T-cell (primary cell): ENCODE data around the gene ZNF101. TPM values are rescaled to one million over a fixed set of nuclear protein-coding genes. Genes with fewer than 3 reads are reported as not detected.

Experiments
- ATAC-seq, 4 experiments: fragments of 200-7000 bp in 3 of 4; fragments of 150-1000 bp in 1 of 4; cut with Tn5 transposase; replicated peaks in 1 of 4; 1 replicate in 3 of 4; 2 replicates in 1 of 4; pipeline ENCODE4 v1.10.0; 2021; ENCODE audit warnings: moderate library complexity in 3 of 4, mild to moderate bottlenecking in 2 of 4, moderate number of reproducible peaks in 1 of 4
- CTCF ChIA-PET, 2 donors: fragments of 300-600 bp; sonication (Branson Sonifier 250); formaldehyde crosslinking; loops; one replicate each; lab custom pipeline; 2022; ENCODE audit warnings: antibody characterized with exemption in 2 of 2; lab: Charles Lee
- POLR2A ChIA-PET, 2 donors: fragments of 300-600 bp; sonication (Branson Sonifier 250); formaldehyde crosslinking; loops; one replicate each; lab custom pipeline; 2022; ENCODE audit warnings: antibody characterized with exemption in 2 of 2; lab: Charles Lee
- DNase-seq, 35 experiments: peaks; one replicate each; pipeline versions ENCODE4 v3.0.0 to v3.0.0-alpha.2; 2013 to 2023
- H3K27ac ChIP-seq: one replicate; pipeline ENCODE4 v1.5.1; 2013; ENCODE audit warnings: low read length
- H3K27me3 ChIP-seq, 2 experiments: replicated peaks in 1 of 2; 1 replicate in 1 of 2; 2 replicates in 1 of 2; pipeline versions ENCODE4 v1.6.1 to v1.7.0; 2013; ENCODE audit warnings: low read length in 1 of 2, mixed read lengths in 1 of 2; ENCODE audit not compliant: control insufficient read depth in 2 of 2, insufficient read depth in 2 of 2; ENCODE audit errors: extremely low read depth in 1 of 2
- H3K36me3 ChIP-seq, 2 donors: 1 replicate in 1 of 2; 2 replicates in 1 of 2; pipeline versions ENCODE4 v1.6.1 to v1.7.0; 2013; ENCODE audit warnings: low read length in 1 of 2; ENCODE audit not compliant: control insufficient read depth in 2 of 2, insufficient read depth in 1 of 2; ENCODE audit errors: extremely low read depth in 1 of 2
- H3K4me1 ChIP-seq, 2 experiments: 1 replicate in 1 of 2; 2 replicates in 1 of 2; pipeline versions ENCODE4 v1.6.1 to v1.7.0; 2013; ENCODE audit warnings: low read length in 2 of 2, mixed read lengths in 1 of 2; ENCODE audit not compliant: insufficient read depth in 2 of 2, control insufficient read depth in 1 of 2; ENCODE audit errors: extremely low read depth in 1 of 2
- H3K4me3 ChIP-seq, 2 donors: 1 replicate in 1 of 2; 2 replicates in 1 of 2; pipeline versions ENCODE4 v1.5.1 to v1.7.0; 2013; ENCODE audit warnings: mild to moderate bottlenecking in 2 of 2, low read length in 1 of 2, moderate library complexity in 1 of 2; ENCODE audit not compliant: control insufficient read depth in 1 of 2; ENCODE audit errors: extremely low read depth in 1 of 2
- H3K9me3 ChIP-seq: 2 replicates; pipeline ENCODE4 v1.7.0; 2013
- H3K27ac Mint-ChIP-seq, 2 donors: one replicate each; pipeline ENCODE4 v1.8.0; 2020 to 2021; ENCODE audit warnings: mild to moderate bottlenecking in 2 of 2, mixed read lengths in 2 of 2
- H3K27me3 Mint-ChIP-seq, 2 donors: one replicate each; pipeline ENCODE4 v1.8.0; 2021 to 2022; ENCODE audit warnings: mixed read lengths in 2 of 2
- H3K36me3 Mint-ChIP-seq: one replicate; pipeline ENCODE4 v1.8.0; 2021; ENCODE audit warnings: mixed read lengths
- H3K4me1 Mint-ChIP-seq, 3 donors: one replicate each; pipeline ENCODE4 v1.8.0; 2020 to 2022; ENCODE audit warnings: mixed read lengths in 3 of 3, mild to moderate bottlenecking in 1 of 3
- H3K4me3 Mint-ChIP-seq, 3 donors: one replicate each; pipeline ENCODE4 v1.8.0; 2020 to 2022; ENCODE audit warnings: mild to moderate bottlenecking in 3 of 3, mixed read lengths in 3 of 3, moderate library complexity in 3 of 3
- H3K9me3 Mint-ChIP-seq, 3 donors: one replicate each; pipeline ENCODE4 v1.8.0; 2020 to 2022; ENCODE audit warnings: mixed read lengths in 3 of 3
- WGBS: methylation state at CpG from one replicate; pipeline ENCODE4 v1.1.5; 2013; ENCODE audit warnings: missing lambda C conversion rate; ENCODE audit not compliant: insufficient coverage; 5-methylcytosine and 5-hydroxymethylcytosine counted together
- total RNA-seq, 35 experiments: library from RNA in 6 of 35; stranded (reverse) in 6 of 35; fragments of 120-200 nt in 1 of 35; gene quantifications; one replicate each; pipeline versions ENCODE4 v1.2.1 to v1.2.4 and lab custom pipeline; 2013 to 2026

ZNF101 gene
- 100 to 1,000 TPM in 3 of 5 donors, 10 to 100 TPM in 2; 66.2 to 180 (median 164) TPM for total RNA-seq
- 188 TPM for total RNA-seq (2013)
- total RNA-seq (lab: John Stamatoyannopoulos, UW) = 41.4 to 480 (median 109) reads per million in 29 experiments

GRCh38 chr19:19668230-19669012 is at the start of gene ZNF101:
Gene ZNF101, plus strand, starts transcription at chr19:19668839. Its CDS starts 125 bp downstream, at chr19:19668964.
- no peaks in the 10 kb centered on the region for H3K27me3 Mint-ChIP-seq
- peaks cover 30% of the 10 kb centered on the region for H3K36me3 Mint-ChIP-seq
- POLR2A ChIA-PET = interaction anchor here in 1 of 2 donors (0.6 to 0.7 kb wide), 3 partner anchors 54 to 108 kb away, joined by 3 read pairs; no protein-coding TSS in a partner anchor
- peak within 1 kb of the TSS; percentile 93 to 98 for H3K27ac Mint-ChIP-seq
- peak within 1 kb of the TSS; percentile 77 to 89 (median 83) for H3K4me3 Mint-ChIP-seq
- peak; percentile 71 to 77 (median 74) for ATAC-seq
- H3K9me3 Mint-ChIP-seq = no peaks in the 10 kb centered on the region
- H3K27me3 ChIP-seq = no peaks in the 10 kb centered on the region
- H3K4me1 Mint-ChIP-seq = peaks cover 31 to 51% (median 50%) of the 10 kb centered on the region in 3 donors
- WGBS = under 1% methylated on average over 33 of the region's 36 CpGs
- H3K9me3 ChIP-seq = no peaks in the 10 kb centered on the region
- peaks cover 13 to 21% of the 10 kb centered on the region in 2 donors for H3K36me3 ChIP-seq
- DNase-seq = peak; percentile 88 to 97 (median 95)
- H3K4me1 ChIP-seq = peaks cover 2 to 78% of the 10 kb centered on the region in 2 experiments
- peak within 1 kb of the TSS; percentile 91 to 93 for H3K4me3 ChIP-seq
- CTCF ChIA-PET = interaction anchor here in 1 of 2 donors (0.9 kb wide), 1 partner anchor 198 kb away, joined by 4 read pairs; the partner anchor contains the start of gene ZNF253
- peak within 1 kb of the TSS; percentile 95 for H3K27ac ChIP-seq

- Histone ChIP-seq H3K36me3 (peaks cover 4 to 13% of the 10 kb centered on the region in 2 donors), H3K4me3 (peak overlapping the region in 1 of 2 donors; percentile 25), H3K27me3 (no peaks in the 10 kb centered on the region), H3K27ac (peak overlapping the region; percentile 66), H3K9me3 (no peaks in the 10 kb centered on the region), H3K4me1 (peaks cover 6 to 44% of the 10 kb centered on the region in 2 experiments)
- Mint-ChIP-seq H3K9me3 (no peaks in the 10 kb centered on the region), H3K36me3 (peaks cover 14% of the 10 kb centered on the region), H3K27ac (peak overlapping the region; percentile 62 to 84), H3K4me1 (peaks cover 46 to 50% (median 48%) of the 10 kb centered on the region in 3 donors), H3K4me3 (peak overlapping the region; percentile 74 to 89 (median 85)), H3K27me3 (no peaks in the 10 kb centered on the region)
- ChIA-PET POLR2A (interaction anchor here in 1 of 2 donors (1.4 kb wide), 1 partner anchor 10 kb away, joined by 4 read pairs; no protein-coding TSS in a partner anchor), CTCF (interaction anchor here in 1 of 2 donors (0.7 kb wide), 1 partner anchor 14 kb away, joined by 4 read pairs; no protein-coding TSS in a partner anchor)
- ATAC-seq = no peak
- DNase-seq = no peak
- WGBS = 96% methylated on average over 9 of the region's 21 CpGs
Observed at GRCh38 chr19:19619181-19619848, 49.3 kb upstream of the ZNF101 start.

- peaks cover 4 to 13% of the 10 kb centered on the region in 2 donors for H3K36me3 ChIP-seq
- H3K4me3 Mint-ChIP-seq = no peak overlapping the region
- H3K9me3 ChIP-seq = no peaks in the 10 kb centered on the region
- peaks cover 6 to 39% of the 10 kb centered on the region in 2 experiments for H3K4me1 ChIP-seq
- no peak overlapping the region for H3K27ac ChIP-seq
- ATAC-seq (no peak), DNase-seq (no peak)
- ChIA-PET CTCF (no interaction called here), POLR2A (interaction anchor here (0.6 to 1.4 kb wide), 2 partner anchors 10 to 73 kb away, joined by 4 to 6 read pairs; no protein-coding TSS in a partner anchor)
- no peaks in the 10 kb centered on the region for H3K9me3 Mint-ChIP-seq
- H3K4me3 ChIP-seq = no peak overlapping the region
- WGBS = 98% methylated on average over 5 of the region's 7 CpGs
- H3K27ac Mint-ChIP-seq = peak overlapping the region in 1 of 2 donors; percentile 34
- H3K4me1 Mint-ChIP-seq = peaks cover 41 to 49% (median 48%) of the 10 kb centered on the region in 3 donors
- H3K27me3 ChIP-seq = no peaks in the 10 kb centered on the region
- H3K27me3 Mint-ChIP-seq = no peaks in the 10 kb centered on the region
- peaks cover 17% of the 10 kb centered on the region for H3K36me3 Mint-ChIP-seq
Observed at GRCh38 chr19:19619849-19620210, 48.8 kb upstream of the ZNF101 start.

DNA sequence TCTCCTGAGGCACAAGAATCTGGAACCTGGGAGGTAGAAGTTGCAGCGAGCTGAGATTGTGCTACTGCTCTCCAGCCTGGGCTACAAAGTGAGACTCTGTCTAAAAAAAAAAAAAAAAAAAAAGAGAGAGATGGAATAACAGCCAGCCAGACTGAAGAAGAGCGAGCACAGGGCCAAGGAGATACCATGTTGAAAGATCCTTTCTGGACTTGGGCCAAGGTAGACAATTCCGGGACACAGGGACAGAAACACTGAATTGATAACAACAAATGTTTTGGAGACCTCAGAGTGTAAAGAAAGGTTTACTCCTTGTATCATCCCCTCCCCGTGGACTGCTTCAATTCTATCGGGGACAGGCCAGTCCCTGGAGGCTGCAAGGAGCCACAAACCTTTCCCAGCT is 45.3 kb upstream of the ZNF101 start:
- ATAC-seq = no peak
- CTCF ChIA-PET = interaction anchor here in 1 of 2 donors (0.5 kb wide), 1 partner anchor 92 kb away, joined by 4 read pairs; no protein-coding TSS in a partner anchor
- peak overlapping the region in 1 of 2 donors; percentile 61 for H3K27ac Mint-ChIP-seq

DNA sequence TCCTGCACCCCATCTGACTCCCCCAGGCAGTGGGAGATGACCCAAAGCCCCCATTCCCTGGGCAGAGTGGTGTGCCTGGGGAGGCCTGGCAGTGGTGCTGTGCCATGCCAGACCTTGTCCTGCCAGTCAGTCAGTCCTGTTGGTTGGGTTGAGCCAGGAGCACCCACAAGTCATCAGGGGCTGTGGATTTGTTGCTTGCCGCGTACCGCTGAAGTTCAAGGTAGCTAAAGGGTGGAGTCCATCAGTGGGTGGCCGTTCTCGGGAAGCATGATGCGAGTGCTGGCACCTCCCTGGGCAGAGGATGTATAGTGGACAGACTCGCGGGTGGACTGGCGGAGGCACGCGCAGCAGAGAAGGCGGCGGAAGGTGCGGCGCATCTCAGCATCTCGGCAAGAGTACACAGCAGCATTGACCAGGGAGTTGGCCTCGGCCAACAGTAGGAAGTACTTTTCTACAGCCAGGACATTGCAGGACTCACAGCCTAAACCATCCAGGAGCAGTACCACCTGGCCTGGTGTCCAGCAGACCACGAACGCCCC is 44.5 kb upstream of the ZNF101 start:
- Mint-ChIP-seq H3K4me1 (peaks cover 23 to 41% (median 35%) of the 10 kb centered on the region in 3 donors), H3K9me3 (no peaks in the 10 kb centered on the region), H3K27ac (peak overlapping the region; percentile 27 to 34), H3K36me3 (peaks cover 16% of the 10 kb centered on the region), H3K4me3 (no peak overlapping the region), H3K27me3 (no peaks in the 10 kb centered on the region)
- no peaks in the 10 kb centered on the region for H3K9me3 ChIP-seq
- DNase-seq (no peak), ATAC-seq (no peak)
- no peak overlapping the region for H3K27ac ChIP-seq
- WGBS = 99% methylated on average over 19 of the region's 19 CpGs
- H3K27me3 ChIP-seq = no peaks in the 10 kb centered on the region
- ChIA-PET POLR2A (no interaction called here), CTCF (no interaction called here)
- peaks cover 4 to 13% of the 10 kb centered on the region in 2 donors for H3K36me3 ChIP-seq
- H3K4me1 ChIP-seq = peaks cover 7 to 40% of the 10 kb centered on the region in 2 experiments
- H3K4me3 ChIP-seq = no peak overlapping the region

More for the DNA sequence above, 45.3 kb upstream of the ZNF101 start:
- Histone ChIP-seq H3K27ac (no peak overlapping the region), H3K4me1 (peaks cover 7 to 38% of the 10 kb centered on the region in 2 experiments), H3K9me3 (no peaks in the 10 kb centered on the region), H3K27me3 (no peaks in the 10 kb centered on the region), H3K36me3 (peaks cover 4 to 13% of the 10 kb centered on the region in 2 donors), H3K4me3 (no peak overlapping the region)
- Mint-ChIP-seq H3K36me3 (peaks cover 16% of the 10 kb centered on the region), H3K4me1 (peaks cover 28 to 43% (median 37%) of the 10 kb centered on the region in 3 donors), H3K27me3 (no peaks in the 10 kb centered on the region), H3K9me3 (no peaks in the 10 kb centered on the region), H3K4me3 (no peak overlapping the region)
- WGBS = 58% methylated on average over 2 of the region's 5 CpGs
- no peak for DNase-seq
- POLR2A ChIA-PET = no interaction called here
